ENCODE results near the gene CRYBG2. TPM values are rescaled to one million over a fixed set of nuclear protein-coding genes. Genes with fewer than 3 reads are reported as not detected.
"Not testable (repeated sequence)": the region's sequence is repeated elsewhere in the genome, so short reads cannot be mapped to it uniquely, and the experiment has no call there.

CRYBG2 gene
- total RNA-seq, 1 donor from 2014 or later, result 67.0 TPM

- Histone ChIP-seq H3K9me3 (no peaks in the 10 kb centered on the region), H3K36me3 (no peaks in the 10 kb centered on the region), H3K4me3 (no peak overlapping the region), H3K27ac (no peak overlapping the region), H3K27me3 (no peaks in the 10 kb centered on the region), H3K4me1 (no peaks in the 10 kb centered on the region)
- intact Hi-C loops (cut with DNase I), result no loop called here
- DNase-seq (ENCODE audit: extremely low spot score in 2 of 2), result no peak
- TF ChIP-seq POLR2A (IDR thresholded peaks at IDR 0.05) (no peak), POLR2AphosphoS5 (IDR thresholded peaks at IDR 0.05; ENCODE audit: insufficient read depth in 1 of 2, low read depth in 1 of 2) (no peak), CTCF (IDR thresholded peaks at IDR 0.05) (no peak)
Observed at GRCh38 chr1:26395754-26396153, 41.8 kb upstream of the CRYBG2 start.

- intact Hi-C loops (cut with DNase I), result no loop called here
- no peak overlapping the region for H3K27ac ChIP-seq
- no peaks in the 10 kb centered on the region for H3K9me3 ChIP-seq
- H3K4me3 ChIP-seq, result no peak overlapping the region
- H3K4me1 ChIP-seq, result no peaks in the 10 kb centered on the region
- H3K36me3 ChIP-seq, result no peaks in the 10 kb centered on the region
- H3K27me3 ChIP-seq, result no peaks in the 10 kb centered on the region
- TF ChIP-seq CTCF (IDR thresholded peaks at IDR 0.05) (no peak), POLR2A (IDR thresholded peaks at IDR 0.05) (no peak), POLR2AphosphoS5 (IDR thresholded peaks at IDR 0.05; ENCODE audit: insufficient read depth in 1 of 2, low read depth in 1 of 2) (no peak)
- no peak for DNase-seq (ENCODE audit: extremely low spot score in 2 of 2)
Observed at GRCh38 chr1:26391450-26391849, 37.5 kb upstream of the CRYBG2 start.

GRCh38 chr1:26389604-26390247, 35.8 kb upstream of the CRYBG2 start:
- H3K27me3 ChIP-seq, result no peaks in the 10 kb centered on the region

GRCh38 chr1:26388791-26389445, 35.0 kb upstream of the CRYBG2 start:
- no peak overlapping the region for H3K27ac ChIP-seq
- H3K27me3 ChIP-seq, result no peaks in the 10 kb centered on the region
- intact Hi-C loops (cut with DNase I), result no loop called here
- TF ChIP-seq POLR2A (IDR thresholded peaks at IDR 0.05) (no peak), POLR2AphosphoS5 (IDR thresholded peaks at IDR 0.05; ENCODE audit: insufficient read depth in 1 of 2, low read depth in 1 of 2) (no peak), CTCF (IDR thresholded peaks at IDR 0.05) (no peak)
- no peaks in the 10 kb centered on the region for H3K36me3 ChIP-seq
- no peaks in the 10 kb centered on the region for H3K9me3 ChIP-seq
- H3K4me3 ChIP-seq, result no peak overlapping the region
- no peak for DNase-seq (ENCODE audit: extremely low spot score in 2 of 2)
- no peaks in the 10 kb centered on the region for H3K4me1 ChIP-seq

More at GRCh38 chr1:26389604-26390247, 35.8 kb upstream of the CRYBG2 start:
- no peaks in the 10 kb centered on the region for H3K9me3 ChIP-seq
- no peak overlapping the region for H3K27ac ChIP-seq
- no peak for TF ChIP-seq POLR2A (IDR thresholded peaks at IDR 0.05)
- TF ChIP-seq POLR2AphosphoS5 (IDR thresholded peaks at IDR 0.05; ENCODE audit: insufficient read depth in 1 of 2, low read depth in 1 of 2), result no peak
- TF ChIP-seq CTCF (IDR thresholded peaks at IDR 0.05), result no peak
- H3K36me3 ChIP-seq, result no peaks in the 10 kb centered on the region
- H3K4me3 ChIP-seq, result no peak overlapping the region
- intact Hi-C loops (cut with DNase I), result no loop called here
- H3K4me1 ChIP-seq, result no peaks in the 10 kb centered on the region
- DNase-seq (ENCODE audit: extremely low spot score in 2 of 2), result no peak

GRCh38 chr1:26387447-26387846, 33.5 kb upstream of the CRYBG2 start:
- H3K27me3 ChIP-seq, result no peaks in the 10 kb centered on the region
- intact Hi-C loops (cut with DNase I), result no loop called here
- no peak for TF ChIP-seq POLR2AphosphoS5 (IDR thresholded peaks at IDR 0.05; ENCODE audit: insufficient read depth in 1 of 2, low read depth in 1 of 2)

GRCh38 chr1:26385063-26385462, 31.1 kb upstream of the CRYBG2 start:
- H3K27ac ChIP-seq; H3K36me3 ChIP-seq; H3K27me3 ChIP-seq; H3K9me3 ChIP-seq; H3K4me1 ChIP-seq; H3K4me3 ChIP-seq; intact Hi-C loops (cut with DNase I); DNase-seq (ENCODE audit: extremely low spot score in 2 of 2): not testable (repeated sequence)

More at GRCh38 chr1:26387447-26387846, 33.5 kb upstream of the CRYBG2 start:
- no peaks in the 10 kb centered on the region for H3K36me3 ChIP-seq
- no peak overlapping the region for H3K27ac ChIP-seq
- H3K4me1 ChIP-seq, result no peaks in the 10 kb centered on the region
- no peak for DNase-seq (ENCODE audit: extremely low spot score in 2 of 2)
- H3K4me3 ChIP-seq, result no peak overlapping the region
- no peaks in the 10 kb centered on the region for H3K9me3 ChIP-seq

All from vagina (tissue), 2 donors.